ENCODE measurements around the gene LHPP. TPM values are rescaled to one million over a fixed set of nuclear protein-coding genes. Genes with fewer than 3 reads are reported as not detected.

LHPP gene
- total RNA-seq, 1 donor from 2014 or later = 19.6 TPM

DNA sequence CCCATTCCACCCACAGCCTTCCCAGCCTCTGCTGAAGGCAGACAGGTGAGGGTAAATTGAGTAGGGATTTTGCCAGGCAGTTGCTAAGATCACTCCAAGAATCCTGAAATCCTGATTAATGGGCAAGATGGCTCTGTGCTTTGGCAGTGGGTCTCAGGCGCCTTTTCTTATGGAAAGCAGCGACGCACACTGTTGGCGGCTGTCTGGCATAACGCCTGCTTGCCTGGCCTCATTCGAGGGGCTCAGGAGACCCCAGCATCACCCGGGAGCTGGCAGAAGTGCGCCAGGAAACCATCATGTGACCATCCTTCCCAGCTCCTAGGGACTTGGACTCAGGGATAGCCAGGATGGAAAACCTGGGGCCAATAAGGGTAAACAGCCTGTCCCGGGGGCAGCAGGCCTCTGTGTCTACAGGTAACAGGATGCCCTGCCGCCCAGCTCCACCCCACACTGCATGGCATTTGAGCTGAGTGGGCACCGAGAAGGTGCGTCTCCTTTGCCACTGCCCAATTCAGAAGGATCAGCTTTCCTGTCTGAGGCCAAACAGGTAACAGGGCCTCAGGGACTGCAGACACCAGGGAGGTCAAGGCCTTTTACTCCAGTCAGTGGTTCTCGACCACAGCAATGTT, 184.0 kb downstream of the LHPP start:
- H3K27ac Mint-ChIP-seq = peak overlapping the region; percentile 66
- H3K4me1 Mint-ChIP-seq = peaks cover 47% of the 10 kb centered on the region
- no peaks in the 10 kb centered on the region for H3K9me3 Mint-ChIP-seq
- no peak for DNase-seq (ENCODE audit: low spot score in 2 of 2, unreplicated experiment in 2 of 2)
- no peaks in the 10 kb centered on the region for H3K36me3 Mint-ChIP-seq
- no peaks in the 10 kb centered on the region for H3K27me3 Mint-ChIP-seq (ENCODE audit: low read depth)
- no peak overlapping the region for H3K4me3 Mint-ChIP-seq
- TF ChIP-seq, protein P1, sequence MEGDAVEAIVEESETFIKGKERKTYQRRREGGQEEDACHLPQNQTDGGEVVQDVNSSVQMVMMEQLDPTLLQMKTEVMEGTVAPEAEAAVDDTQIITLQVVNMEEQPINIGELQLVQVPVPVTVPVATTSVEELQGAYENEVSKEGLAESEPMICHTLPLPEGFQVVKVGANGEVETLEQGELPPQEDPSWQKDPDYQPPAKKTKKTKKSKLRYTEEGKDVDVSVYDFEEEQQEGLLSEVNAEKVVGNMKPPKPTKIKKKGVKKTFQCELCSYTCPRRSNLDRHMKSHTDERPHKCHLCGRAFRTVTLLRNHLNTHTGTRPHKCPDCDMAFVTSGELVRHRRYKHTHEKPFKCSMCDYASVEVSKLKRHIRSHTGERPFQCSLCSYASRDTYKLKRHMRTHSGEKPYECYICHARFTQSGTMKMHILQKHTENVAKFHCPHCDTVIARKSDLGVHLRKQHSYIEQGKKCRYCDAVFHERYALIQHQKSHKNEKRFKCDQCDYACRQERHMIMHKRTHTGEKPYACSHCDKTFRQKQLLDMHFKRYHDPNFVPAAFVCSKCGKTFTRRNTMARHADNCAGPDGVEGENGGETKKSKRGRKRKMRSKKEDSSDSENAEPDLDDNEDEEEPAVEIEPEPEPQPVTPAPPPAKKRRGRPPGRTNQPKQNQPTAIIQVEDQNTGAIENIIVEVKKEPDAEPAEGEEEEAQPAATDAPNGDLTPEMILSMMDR (IDR thresholded peaks at IDR 0.05; ENCODE audit: unreplicated experiment) = no peak

DNA sequence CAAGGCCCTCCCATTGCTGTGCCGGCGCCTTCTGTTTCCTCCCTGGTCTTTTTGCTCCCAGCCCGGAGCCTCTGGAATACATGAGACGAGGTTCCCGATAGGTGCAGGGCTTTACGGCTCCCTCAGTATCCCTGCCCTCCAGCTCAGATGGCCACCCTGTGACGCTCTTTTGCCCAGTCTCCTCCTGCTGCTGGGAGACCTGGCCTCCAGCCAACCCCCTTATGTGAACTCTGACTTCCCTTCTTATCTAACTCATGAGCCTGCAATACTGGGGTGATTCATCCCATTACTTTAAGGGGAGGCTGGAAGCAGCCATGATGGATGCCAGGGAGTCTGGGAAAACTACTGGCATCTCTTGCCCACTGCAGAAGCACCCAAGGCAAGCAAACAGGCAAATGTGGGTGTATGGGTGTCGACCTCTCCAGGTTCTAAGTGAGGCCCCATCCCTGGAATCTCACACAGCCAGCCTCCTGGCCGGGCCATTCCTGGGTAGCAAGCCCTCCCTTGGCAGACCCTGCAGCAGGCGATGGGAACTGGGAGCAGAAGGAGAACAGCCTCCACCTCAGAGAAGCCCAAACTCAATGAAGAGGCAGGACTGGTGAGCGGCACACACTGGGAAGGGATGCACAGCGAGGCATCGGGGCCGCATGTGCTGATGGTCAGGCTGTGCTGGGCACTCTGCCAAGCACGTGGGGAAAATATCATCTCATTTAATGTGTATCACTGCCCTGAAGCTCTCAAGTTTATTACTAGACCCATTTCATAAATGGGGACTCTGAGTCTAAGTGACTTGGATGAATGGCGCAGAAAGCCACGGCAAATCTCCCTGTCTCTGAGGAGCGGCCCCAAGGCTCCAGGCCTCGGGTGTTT, 185.1 kb downstream of the LHPP start:
- no peak overlapping the region for H3K4me3 Mint-ChIP-seq
- TF ChIP-seq, protein P1 (IDR thresholded peaks at IDR 0.05; ENCODE audit: unreplicated experiment) = no peak
- DNase-seq (ENCODE audit: low spot score in 2 of 2, unreplicated experiment in 2 of 2) = no peak
- no peaks in the 10 kb centered on the region for H3K27me3 Mint-ChIP-seq (ENCODE audit: low read depth)
- peaks cover 39% of the 10 kb centered on the region for H3K4me1 Mint-ChIP-seq
- H3K9me3 Mint-ChIP-seq = no peaks in the 10 kb centered on the region
- peak overlapping the region; percentile 66 for H3K27ac Mint-ChIP-seq
- H3K36me3 Mint-ChIP-seq = no peaks in the 10 kb centered on the region

DNA sequence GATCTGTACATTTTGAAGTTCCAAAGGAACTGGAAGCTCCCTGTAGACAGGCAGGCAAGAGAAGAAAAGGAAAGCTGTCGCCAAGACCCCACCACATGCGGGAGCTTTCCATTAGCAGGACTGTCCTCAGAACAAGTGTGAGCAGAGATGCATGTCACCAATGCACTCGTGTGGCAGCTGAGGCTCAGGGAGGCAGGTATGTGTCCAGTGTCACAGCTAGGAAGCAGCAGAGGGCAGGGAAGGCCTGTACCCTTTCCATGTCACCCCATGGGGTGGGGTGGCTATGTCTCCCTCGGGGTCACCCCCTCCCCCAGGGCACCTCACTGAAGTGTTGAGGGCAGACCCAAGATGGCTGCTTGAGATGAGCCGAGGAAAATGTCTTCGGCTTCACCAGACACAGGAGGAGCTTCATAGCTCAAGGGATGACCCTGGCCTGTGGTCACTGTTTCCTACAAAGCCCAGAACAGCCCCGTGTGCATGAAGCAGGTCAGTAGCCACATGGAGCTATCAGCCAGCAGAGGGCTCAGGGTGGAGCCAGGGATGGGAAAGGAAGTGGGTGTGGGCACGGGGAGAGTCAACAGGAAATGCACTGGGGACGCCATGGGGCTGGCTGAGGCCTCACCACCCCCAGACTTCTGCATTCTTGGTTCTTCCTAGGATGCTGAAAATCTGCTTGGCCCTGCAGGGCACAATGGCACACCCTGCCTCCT, 186.0 kb downstream of the LHPP start:
- H3K9me3 Mint-ChIP-seq = no peaks in the 10 kb centered on the region
- H3K4me3 Mint-ChIP-seq = no peak overlapping the region
- peak overlapping the region; percentile 16 for H3K27ac Mint-ChIP-seq
- no peak for DNase-seq (ENCODE audit: low spot score in 2 of 2, unreplicated experiment in 2 of 2)
- peaks cover 39% of the 10 kb centered on the region for H3K4me1 Mint-ChIP-seq
- H3K27me3 Mint-ChIP-seq (ENCODE audit: low read depth) = no peaks in the 10 kb centered on the region
- TF ChIP-seq, protein P1 (IDR thresholded peaks at IDR 0.05; ENCODE audit: unreplicated experiment) = no peak
- H3K36me3 Mint-ChIP-seq = no peaks in the 10 kb centered on the region

DNA sequence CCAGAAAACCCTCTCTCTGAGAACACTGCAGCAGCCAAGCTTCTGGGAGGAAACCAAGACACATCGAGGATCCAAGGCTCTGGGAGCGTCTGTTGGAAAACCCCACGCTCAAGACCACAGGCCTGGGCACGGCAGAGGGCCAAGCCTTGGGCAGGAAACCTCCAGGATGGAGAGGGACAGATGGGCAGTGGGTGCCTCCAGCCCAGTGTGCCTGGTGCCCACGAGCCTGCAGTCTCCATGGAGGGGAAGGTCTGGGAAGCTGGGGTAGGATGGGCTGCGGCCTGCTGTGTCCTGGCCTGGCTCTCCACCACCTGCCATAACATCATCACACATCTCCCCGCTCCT, 186.5 kb downstream of the LHPP start:
- Mint-ChIP-seq H3K9me3 (no peaks in the 10 kb centered on the region), H3K27ac (peak overlapping the region; percentile 89)

DNA sequence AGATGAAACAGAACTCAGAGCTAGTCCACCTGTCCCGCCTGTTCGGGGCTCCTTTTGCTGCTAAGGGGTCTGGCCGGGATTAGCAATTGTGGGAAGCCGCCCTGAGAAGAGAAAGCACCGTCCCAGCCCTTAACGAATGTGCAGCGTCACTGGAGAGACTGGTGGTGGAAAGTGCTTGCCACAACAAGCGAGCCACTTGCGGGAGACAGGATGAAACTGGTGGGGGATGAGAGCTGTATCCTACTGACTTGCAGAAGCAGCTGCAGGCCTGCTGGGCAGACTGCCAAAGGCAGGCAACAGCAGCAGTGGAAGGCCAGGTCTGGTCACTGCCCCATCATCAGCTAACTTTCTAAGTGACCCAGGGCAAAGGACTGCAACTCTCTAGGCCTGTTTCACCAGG, 187.1 kb downstream of the LHPP start:
- Mint-ChIP-seq H3K9me3 (no peaks in the 10 kb centered on the region), H3K27me3 (ENCODE audit: low read depth) (no peaks in the 10 kb centered on the region), H3K27ac (peak overlapping the region; percentile 89), H3K4me1 (peaks cover 39% of the 10 kb centered on the region), H3K36me3 (no peaks in the 10 kb centered on the region), H3K4me3 (no peak overlapping the region)
- DNase-seq (ENCODE audit: low spot score in 2 of 2, unreplicated experiment in 2 of 2) = peak; percentile 44 to 61
- TF ChIP-seq, protein P1 (IDR thresholded peaks at IDR 0.05; ENCODE audit: unreplicated experiment) = no peak

More for the DNA sequence above, 186.5 kb downstream of the LHPP start:
- Mint-ChIP-seq H3K4me3 (no peak overlapping the region), H3K27me3 (ENCODE audit: low read depth) (no peaks in the 10 kb centered on the region), H3K4me1 (peaks cover 39% of the 10 kb centered on the region), H3K36me3 (no peaks in the 10 kb centered on the region)
- DNase-seq (ENCODE audit: low spot score in 2 of 2, unreplicated experiment in 2 of 2) = no peak
- TF ChIP-seq, protein P1 (IDR thresholded peaks at IDR 0.05; ENCODE audit: unreplicated experiment) = no peak
